HG03521 (cell line): ENCODE results near the gene KPNA4.
A peak's percentile ranks its signal among the peaks of the same experiment; 100 is the strongest.
"Not testable (repeated sequence)": the region's sequence is repeated elsewhere in the genome, so short reads cannot be mapped to it uniquely, and the experiment has no call there.

Source experiments
- ATAC-seq: cut with Tn5 transposase; IDR thresholded peaks from one replicate; pipeline ENCODE4 v1.9.1; 2021; ENCODE audit warnings: mild to moderate bottlenecking, moderate library complexity; ENCODE audit not compliant: unreplicated experiment

Gene KPNA4

GRCh38 chr3:160565442-160566403 lies at the start of gene KPNA4:
TSS of gene KPNA4 (minus strand) at chr3:160565571. CDS start at chr3:160565282, 289 bp downstream.
- ATAC-seq = peak; percentile 94

- no peak for ATAC-seq
Measured at GRCh38 chr3:160613661-160614060, 48.3 kb upstream of the KPNA4 start.

DNA sequence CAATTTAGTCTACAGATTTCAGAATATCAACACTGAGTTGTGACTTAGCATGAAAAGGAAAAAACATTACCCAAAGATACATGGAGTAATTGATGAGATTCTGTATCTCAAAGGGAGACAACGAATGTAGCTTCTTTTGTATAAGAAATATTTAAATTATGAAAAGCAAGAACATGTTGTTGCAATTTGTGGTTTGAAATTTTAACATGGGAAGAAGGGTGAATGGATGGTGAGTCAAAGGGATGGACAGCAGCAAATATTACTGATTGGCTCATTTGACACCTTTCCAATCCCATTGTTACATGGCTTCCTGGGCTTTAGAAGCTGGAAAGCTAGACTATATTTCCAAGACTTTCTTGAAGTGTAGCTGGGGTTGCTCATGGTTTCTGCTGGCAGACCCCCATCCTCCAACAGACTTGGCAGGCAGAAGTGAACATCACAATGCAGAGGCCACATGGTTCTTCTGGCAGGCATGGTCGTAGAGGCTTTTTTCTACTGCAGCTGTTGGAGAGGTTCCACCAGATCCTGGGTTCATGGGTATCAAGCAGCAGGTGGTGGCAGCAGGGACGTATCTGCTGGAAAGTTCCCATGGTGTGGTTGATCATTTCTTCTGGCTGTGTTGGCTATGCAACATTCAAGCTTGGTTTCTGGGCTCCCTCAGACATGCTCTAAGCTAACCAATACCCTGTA lies 47.2 kb upstream of the KPNA4 start:
- ATAC-seq = no peak

- ATAC-seq = no peak
Measured at GRCh38 chr3:160611141-160611540, 45.8 kb upstream of the KPNA4 start.

- no peak for ATAC-seq
Measured at GRCh38 chr3:160608870-160609269, 43.5 kb upstream of the KPNA4 start.

GRCh38 chr3:160607826-160608225 lies 42.5 kb upstream of the KPNA4 start:
- no peak for ATAC-seq

DNA sequence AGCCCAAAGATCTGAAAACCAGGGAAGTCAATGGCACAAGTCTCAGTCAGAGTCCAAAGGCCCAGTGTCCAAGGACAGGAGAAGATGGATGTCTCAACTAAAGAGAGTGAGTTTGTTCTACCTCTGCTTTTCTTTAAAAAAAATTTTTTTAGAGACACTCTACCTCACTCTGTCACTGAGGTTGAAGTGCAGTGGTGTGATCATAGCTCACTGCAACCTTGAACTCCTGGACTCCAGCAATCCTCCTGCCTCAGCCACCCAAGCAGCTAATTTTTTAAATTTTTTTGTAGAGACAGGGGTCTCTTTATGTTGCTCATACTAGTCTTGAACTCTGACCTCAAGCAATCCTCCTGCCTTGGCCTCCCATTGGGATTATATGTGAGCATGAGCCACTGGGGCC lies 39.9 kb upstream of the KPNA4 start:
- ATAC-seq = no peak

DNA sequence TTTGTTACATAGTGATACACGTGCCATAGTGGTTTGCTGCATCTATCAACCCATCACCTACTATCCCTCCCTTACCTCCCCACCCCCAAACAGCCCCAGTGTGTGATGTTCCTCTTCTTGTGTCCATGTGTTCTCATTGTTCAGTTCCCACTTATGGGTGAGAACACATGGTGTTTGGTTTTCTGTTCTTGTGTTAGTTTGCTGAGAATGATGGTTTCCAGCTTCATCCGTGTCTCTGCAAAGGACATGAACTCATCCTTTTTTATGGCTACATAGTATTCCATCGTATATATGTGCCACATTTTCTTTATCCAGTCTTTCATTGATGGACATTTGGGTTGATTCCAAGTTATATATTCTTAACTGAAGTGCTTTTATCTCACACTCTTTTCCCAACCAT lies 38.5 kb upstream of the KPNA4 start:
- not testable (repeated sequence) for ATAC-seq

GRCh38 chr3:160602259-160602658 lies 36.9 kb upstream of the KPNA4 start:
- ATAC-seq = no peak

DNA sequence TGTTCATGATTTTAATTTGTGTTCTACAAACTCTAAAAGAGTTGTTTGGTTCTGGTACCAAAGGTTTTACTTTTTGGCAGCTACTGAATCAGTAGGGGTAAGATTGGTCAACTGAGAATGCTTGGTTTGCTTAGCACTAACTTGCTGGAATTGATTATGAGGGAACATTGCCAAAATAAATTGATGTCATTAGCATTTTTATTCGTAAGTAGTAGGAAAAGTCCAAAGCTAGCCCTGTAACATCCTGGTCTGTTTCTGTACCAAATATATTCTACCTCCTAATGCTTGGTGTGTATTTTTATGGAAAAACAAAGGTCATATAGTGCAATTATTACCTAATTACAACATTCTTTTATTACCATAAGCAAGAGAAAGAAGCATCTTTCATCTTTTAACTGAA lies 35.9 kb upstream of the KPNA4 start:
- ATAC-seq = no peak

DNA sequence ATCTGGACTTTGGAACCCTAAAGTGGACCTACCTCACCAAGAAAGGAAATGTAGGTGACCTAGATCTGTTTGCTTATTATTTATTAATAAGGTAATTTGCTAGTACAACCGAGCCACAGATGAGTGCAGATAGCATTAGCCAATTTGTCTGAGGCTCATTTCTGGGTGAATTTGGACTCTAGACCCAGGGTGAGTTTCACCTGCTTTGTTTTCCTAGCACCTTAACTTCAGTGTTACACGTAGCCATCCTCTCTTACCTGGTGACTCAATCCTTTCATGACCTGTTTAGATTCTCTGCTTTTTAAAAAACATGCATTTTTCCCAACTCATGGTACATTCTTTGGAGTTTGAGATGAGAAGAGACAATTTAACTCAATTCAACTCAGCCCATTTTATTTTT lies 33.5 kb upstream of the KPNA4 start:
- ATAC-seq = no peak

- no peak for ATAC-seq
Measured at GRCh38 chr3:160588023-160588422, 22.7 kb upstream of the KPNA4 start.

- ATAC-seq = no peak
Measured at GRCh38 chr3:160587105-160587504, 21.7 kb upstream of the KPNA4 start.

GRCh38 chr3:160586679-160587078 lies 21.3 kb upstream of the KPNA4 start:
- no peak for ATAC-seq

- ATAC-seq = no peak
Measured at GRCh38 chr3:160583451-160583850, 18.1 kb upstream of the KPNA4 start.

DNA sequence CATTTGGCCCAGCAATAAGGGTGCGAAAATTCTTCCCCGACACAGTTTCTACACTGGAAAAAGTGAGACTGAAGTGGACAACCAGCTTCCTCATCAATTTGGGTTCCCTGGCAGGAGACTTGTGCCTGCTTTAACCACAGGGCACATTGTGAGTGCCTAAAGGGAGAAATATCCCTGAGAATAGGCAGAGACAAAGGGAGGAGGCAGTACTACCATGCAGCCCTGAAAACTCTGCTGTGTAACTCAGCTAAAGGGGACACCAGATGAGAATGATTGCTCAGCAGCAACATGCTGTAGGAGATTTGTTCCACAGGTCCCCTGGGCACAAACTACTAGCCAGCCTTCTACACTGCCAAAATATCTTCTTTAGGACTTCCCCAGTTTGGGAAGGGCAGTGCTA lies 15.6 kb upstream of the KPNA4 start:
- ATAC-seq = no peak

DNA sequence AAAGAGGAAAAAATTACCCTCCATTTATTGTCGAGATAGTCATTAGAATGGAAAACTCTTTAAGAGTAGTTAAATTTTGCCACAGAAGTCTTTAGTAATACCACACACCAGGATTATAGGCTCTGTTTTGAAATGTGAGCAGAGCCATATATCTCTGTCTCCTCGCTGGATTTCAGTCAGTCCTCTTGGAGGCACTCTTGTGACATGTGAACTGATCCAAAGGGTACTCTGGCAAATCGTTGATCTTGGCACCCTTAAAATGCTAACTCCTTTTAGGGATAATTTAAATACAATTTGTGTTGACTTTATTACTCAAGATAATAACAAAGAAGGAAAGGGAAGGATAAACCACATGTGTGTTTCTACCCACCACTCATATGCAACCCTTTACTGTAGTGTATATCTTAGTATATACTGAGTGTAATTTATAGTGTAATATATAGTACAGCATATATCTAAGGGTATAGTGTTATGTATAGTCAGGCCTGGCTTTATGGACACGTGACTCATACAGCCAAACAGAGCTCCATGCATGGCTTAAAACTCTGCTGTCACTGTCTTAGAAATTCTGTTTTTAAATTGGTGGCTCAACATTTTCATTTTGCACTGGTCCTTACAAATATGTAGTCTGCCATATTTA lies 12.3 kb upstream of the KPNA4 start:
- no peak for ATAC-seq

DNA sequence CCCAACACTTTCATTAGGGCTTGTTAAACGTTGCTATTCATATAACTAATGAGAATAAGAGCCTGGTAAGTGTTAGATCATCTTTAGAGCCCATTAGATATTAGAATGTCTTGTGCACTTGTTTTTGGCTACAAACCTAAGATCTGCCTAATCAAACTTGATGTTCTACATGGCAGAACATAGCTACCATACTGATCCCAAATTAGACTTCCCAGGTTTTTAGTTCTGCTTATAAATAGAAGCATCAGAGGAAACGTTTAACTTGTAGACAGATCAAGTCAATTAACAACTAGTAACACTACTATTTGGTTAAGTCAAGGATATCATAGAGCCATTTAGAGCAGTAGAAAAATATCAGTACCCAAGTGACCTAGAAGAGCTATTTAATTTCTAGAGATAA lies 11.7 kb upstream of the KPNA4 start:
- no peak for ATAC-seq

- ATAC-seq = no peak
Measured at GRCh38 chr3:160576621-160577020, 11.2 kb upstream of the KPNA4 start.

DNA sequence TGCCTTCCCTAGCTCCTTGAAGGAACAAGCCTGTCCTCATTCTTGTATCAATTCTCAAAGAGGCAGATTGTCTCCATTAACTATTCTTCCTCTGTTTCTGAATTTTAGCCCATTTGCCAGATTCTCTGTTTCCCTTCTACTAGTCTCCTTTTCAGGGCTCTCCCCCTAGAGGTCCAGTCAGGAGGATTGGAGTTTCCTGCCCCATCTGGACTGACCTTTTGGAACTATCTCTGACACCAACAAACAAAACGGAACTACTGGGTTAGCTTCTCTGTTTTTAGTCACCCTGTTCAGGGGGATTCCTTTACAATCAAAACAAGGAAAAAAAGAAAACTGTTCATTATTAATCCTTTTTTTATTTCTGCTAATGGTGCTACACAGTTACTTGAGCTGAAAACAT lies 10.2 kb upstream of the KPNA4 start:
- no peak for ATAC-seq

GRCh38 chr3:160574636-160575035 lies 9.3 kb upstream of the KPNA4 start:
- no peak for ATAC-seq
